Measurements from ENCODE around the gene TRPM8. TPM values are rescaled to one million over a fixed set of nuclear protein-coding genes. Genes with fewer than 3 reads are reported as not detected.

Gene TRPM8
- total and polyA plus RNA-seq, 2 donors (not counting 1 experiment from before 2014, with no cell fraction given) = 0.49 to 0.99 TPM

DNA sequence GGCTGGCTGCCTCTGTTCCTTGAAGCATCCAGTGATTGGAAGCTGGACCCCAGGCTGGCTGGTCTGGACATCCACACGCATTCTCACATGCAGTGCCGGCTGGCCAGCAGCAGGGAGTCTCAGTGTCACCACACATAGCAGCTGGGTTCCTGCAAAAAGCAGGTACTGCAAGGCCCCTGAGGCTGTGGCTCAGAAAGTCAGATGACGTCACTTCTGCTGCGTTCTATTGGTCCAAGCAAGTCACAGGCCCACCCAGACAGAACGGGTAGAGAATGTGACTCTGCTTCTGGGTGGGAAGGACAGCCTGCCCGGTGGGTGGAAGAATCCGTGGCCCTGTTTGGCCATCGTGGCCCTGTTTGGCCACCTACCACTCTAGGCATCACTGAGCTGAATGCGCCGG lies 82.0 kb downstream of the TRPM8 start:
- Histone ChIP-seq H3K4me1 (ENCODE audit: control insufficient read depth, extremely low read depth, insufficient read depth, low read length) (peaks cover 4% of the 10 kb centered on the region), H3K9me3 (ENCODE audit: control insufficient read depth, insufficient read depth, low read depth, low read length) (no peaks in the 10 kb centered on the region), H3K4me2 (ENCODE audit: extremely low read depth, insufficient read depth, low read length) (no peak overlapping the region), H3K27ac (ENCODE audit: insufficient read depth, low read length) (no peak overlapping the region), H2AFZ (ENCODE audit: low read length) (no peak overlapping the region), H3K27me3 (ENCODE audit: control insufficient read depth, insufficient read depth, low read length) (no peaks in the 10 kb centered on the region), H3K9ac (ENCODE audit: insufficient read depth, low read length) (no peak overlapping the region), H3K79me2 (ENCODE audit: control insufficient read depth, insufficient read depth, low read length) (no peaks in the 10 kb centered on the region), H3K4me3 (replicated peaks in 1 of 4; ENCODE audit: control extremely low read depth in 1 of 4, insufficient read depth in 1 of 4, low read depth in 3 of 4, low read length in 4 of 4) (no peak overlapping the region), H3K36me3 (ENCODE audit: control insufficient read depth, insufficient read depth, low read length) (no peaks in the 10 kb centered on the region), H4K20me1 (ENCODE audit: control insufficient read depth, extremely low read depth, insufficient read depth, low read length) (no peaks in the 10 kb centered on the region)
- TF ChIP-seq, protein P1, sequence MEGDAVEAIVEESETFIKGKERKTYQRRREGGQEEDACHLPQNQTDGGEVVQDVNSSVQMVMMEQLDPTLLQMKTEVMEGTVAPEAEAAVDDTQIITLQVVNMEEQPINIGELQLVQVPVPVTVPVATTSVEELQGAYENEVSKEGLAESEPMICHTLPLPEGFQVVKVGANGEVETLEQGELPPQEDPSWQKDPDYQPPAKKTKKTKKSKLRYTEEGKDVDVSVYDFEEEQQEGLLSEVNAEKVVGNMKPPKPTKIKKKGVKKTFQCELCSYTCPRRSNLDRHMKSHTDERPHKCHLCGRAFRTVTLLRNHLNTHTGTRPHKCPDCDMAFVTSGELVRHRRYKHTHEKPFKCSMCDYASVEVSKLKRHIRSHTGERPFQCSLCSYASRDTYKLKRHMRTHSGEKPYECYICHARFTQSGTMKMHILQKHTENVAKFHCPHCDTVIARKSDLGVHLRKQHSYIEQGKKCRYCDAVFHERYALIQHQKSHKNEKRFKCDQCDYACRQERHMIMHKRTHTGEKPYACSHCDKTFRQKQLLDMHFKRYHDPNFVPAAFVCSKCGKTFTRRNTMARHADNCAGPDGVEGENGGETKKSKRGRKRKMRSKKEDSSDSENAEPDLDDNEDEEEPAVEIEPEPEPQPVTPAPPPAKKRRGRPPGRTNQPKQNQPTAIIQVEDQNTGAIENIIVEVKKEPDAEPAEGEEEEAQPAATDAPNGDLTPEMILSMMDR (conservative IDR thresholded peaks at IDR 0.05 in 1 of 2, IDR thresholded peaks at IDR 0.05 in 1 of 2; ENCODE audit: low read depth in 1 of 2, low read length in 2 of 2) = no peak
- no peak for TF ChIP-seq EZH2 (IDR thresholded peaks at IDR 0.05; ENCODE audit: low read length, missing control alignments)
- DNase-seq (ENCODE audit: low read depth in 2 of 2) = no peak

DNA sequence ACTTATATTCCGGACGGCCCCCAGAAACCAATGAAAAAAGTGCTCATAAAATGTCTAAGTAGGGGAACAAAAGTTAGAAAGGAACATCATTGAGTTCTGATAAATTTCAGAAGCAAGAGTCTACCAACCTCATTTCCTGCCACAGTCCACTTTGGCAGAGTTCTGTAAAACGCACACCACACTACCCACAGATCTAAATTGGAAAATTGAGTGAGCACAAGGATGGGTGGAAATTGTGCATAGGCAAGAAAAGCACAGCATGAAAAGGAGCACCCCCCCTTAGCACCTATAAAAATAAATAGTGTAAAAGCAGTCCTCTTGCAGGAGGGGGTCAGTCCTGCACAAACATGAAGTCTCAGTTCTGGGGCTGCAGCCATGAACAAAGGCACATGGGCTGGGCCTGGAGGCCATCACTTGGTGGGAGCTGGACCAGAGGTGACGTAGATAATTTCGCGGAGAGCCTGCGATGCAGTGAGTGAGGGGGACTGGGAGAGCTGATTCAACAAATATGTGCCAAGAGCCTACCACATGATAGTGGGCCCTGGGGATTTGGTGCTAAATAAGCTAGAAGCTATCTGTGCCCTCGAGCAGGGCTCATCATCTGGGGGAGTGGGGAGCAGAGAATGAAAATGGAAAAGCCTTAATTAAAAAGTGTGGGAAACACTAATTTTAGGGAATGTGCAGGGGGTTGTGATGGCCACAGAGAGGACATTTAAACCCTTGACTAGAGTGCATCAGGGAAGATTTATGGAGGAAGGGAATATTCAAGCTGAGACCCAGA lies 84.4 kb downstream of the TRPM8 start:
- no peak for TF ChIP-seq EZH2 (IDR thresholded peaks at IDR 0.05; ENCODE audit: low read length, missing control alignments)
- TF ChIP-seq, protein P1 (conservative IDR thresholded peaks at IDR 0.05 in 1 of 2, IDR thresholded peaks at IDR 0.05 in 1 of 2; ENCODE audit: low read depth in 1 of 2, low read length in 2 of 2) = no peak
- Histone ChIP-seq H3K27ac (ENCODE audit: insufficient read depth, low read length) (no peak overlapping the region), H3K4me2 (ENCODE audit: extremely low read depth, insufficient read depth, low read length) (no peak overlapping the region), H2AFZ (ENCODE audit: low read length) (no peak overlapping the region), H3K36me3 (ENCODE audit: control insufficient read depth, insufficient read depth, low read length) (no peaks in the 10 kb centered on the region), H3K4me3 (replicated peaks in 1 of 4; ENCODE audit: control extremely low read depth in 1 of 4, insufficient read depth in 1 of 4, low read depth in 3 of 4, low read length in 4 of 4) (no peak overlapping the region), H3K9me3 (ENCODE audit: control insufficient read depth, insufficient read depth, low read depth, low read length) (no peaks in the 10 kb centered on the region), H3K27me3 (ENCODE audit: control insufficient read depth, insufficient read depth, low read length) (no peaks in the 10 kb centered on the region), H4K20me1 (ENCODE audit: control insufficient read depth, extremely low read depth, insufficient read depth, low read length) (no peaks in the 10 kb centered on the region), H3K79me2 (ENCODE audit: control insufficient read depth, insufficient read depth, low read length) (no peaks in the 10 kb centered on the region), H3K4me1 (ENCODE audit: control insufficient read depth, extremely low read depth, insufficient read depth, low read length) (peaks cover 4% of the 10 kb centered on the region), H3K9ac (ENCODE audit: insufficient read depth, low read length) (no peak overlapping the region)
- DNase-seq (ENCODE audit: low read depth in 2 of 2) = no peak

DNA sequence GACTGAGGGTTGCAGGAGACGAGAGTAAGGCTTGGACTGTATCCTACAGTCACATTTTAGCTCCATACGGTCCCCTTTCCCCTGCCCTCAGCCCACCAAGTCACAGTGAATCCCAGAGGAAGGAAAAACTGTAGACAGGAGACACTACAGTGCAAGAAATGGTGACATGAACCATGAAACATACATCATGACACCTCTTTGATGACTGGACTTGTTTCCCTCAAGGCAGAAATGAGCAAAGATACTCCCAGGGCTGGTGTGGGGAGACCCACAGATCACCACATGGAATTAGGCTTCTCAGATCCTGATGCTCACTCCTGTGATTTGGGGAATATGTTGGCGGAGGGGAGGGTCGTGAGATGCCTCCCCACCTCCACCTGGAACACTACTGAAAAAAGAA lies 85.1 kb downstream of the TRPM8 start:
- Histone ChIP-seq H3K4me2 (ENCODE audit: extremely low read depth, insufficient read depth, low read length) (no peak overlapping the region), H3K4me1 (ENCODE audit: control insufficient read depth, extremely low read depth, insufficient read depth, low read length) (peaks cover 4% of the 10 kb centered on the region), H2AFZ (ENCODE audit: low read length) (no peak overlapping the region), H3K27ac (ENCODE audit: insufficient read depth, low read length) (no peak overlapping the region), H3K9ac (ENCODE audit: insufficient read depth, low read length) (no peak overlapping the region), H3K79me2 (ENCODE audit: control insufficient read depth, insufficient read depth, low read length) (no peaks in the 10 kb centered on the region), H3K27me3 (ENCODE audit: control insufficient read depth, insufficient read depth, low read length) (no peaks in the 10 kb centered on the region), H3K4me3 (replicated peaks in 1 of 4; ENCODE audit: control extremely low read depth in 1 of 4, insufficient read depth in 1 of 4, low read depth in 3 of 4, low read length in 4 of 4) (no peak overlapping the region), H3K36me3 (ENCODE audit: control insufficient read depth, insufficient read depth, low read length) (no peaks in the 10 kb centered on the region), H3K9me3 (ENCODE audit: control insufficient read depth, insufficient read depth, low read depth, low read length) (no peaks in the 10 kb centered on the region), H4K20me1 (ENCODE audit: control insufficient read depth, extremely low read depth, insufficient read depth, low read length) (no peaks in the 10 kb centered on the region)
- DNase-seq (ENCODE audit: low read depth in 2 of 2) = no peak
- no peak for TF ChIP-seq EZH2 (IDR thresholded peaks at IDR 0.05; ENCODE audit: low read length, missing control alignments)
- TF ChIP-seq, protein P1 (conservative IDR thresholded peaks at IDR 0.05 in 1 of 2, IDR thresholded peaks at IDR 0.05 in 1 of 2; ENCODE audit: low read depth in 1 of 2, low read length in 2 of 2) = no peak
